GM19452 (cell line): ENCODE measurements around the gene WBP1.
"Not testable (repeated sequence)": the region's sequence is repeated elsewhere in the genome, so short reads cannot be mapped to it uniquely, and the experiment has no call there.

ENCODE experiments used
- ATAC-seq: cut with Tn5 transposase; IDR thresholded peaks from one replicate; pipeline ENCODE4 v1.9.1; 2021; ENCODE audit not compliant: unreplicated experiment

WBP1 gene

GRCh38 chr2:74458132-74458937, at the start of gene WBP1:
Gene WBP1, plus strand, starts transcription at chr2:74458438. Its CDS starts 165 bp downstream, at chr2:74458603.
- peak; percentile 79 for ATAC-seq

- ATAC-seq = no peak
Measured at GRCh38 chr2:74413001-74413698, 45.1 kb upstream of the WBP1 start.

GRCh38 chr2:74414441-74414840, 43.8 kb upstream of the WBP1 start:
- no peak for ATAC-seq

- no peak for ATAC-seq
Measured at GRCh38 chr2:74414881-74415761, 43.1 kb upstream of the WBP1 start.

GRCh38 chr2:74415762-74416395, 42.4 kb upstream of the WBP1 start:
- ATAC-seq = no peak

GRCh38 chr2:74416778-74417177, 41.5 kb upstream of the WBP1 start:
- ATAC-seq = no peak

- no peak for ATAC-seq
Measured at GRCh38 chr2:74417197-74417596, 41.0 kb upstream of the WBP1 start.

- no peak for ATAC-seq
Measured at GRCh38 chr2:74417763-74418162, 40.5 kb upstream of the WBP1 start.

GRCh38 chr2:74418312-74418711, 39.9 kb upstream of the WBP1 start:
- no peak for ATAC-seq

GRCh38 chr2:74419345-74419744, 38.9 kb upstream of the WBP1 start:
- no peak for ATAC-seq

- ATAC-seq = no peak
Measured at GRCh38 chr2:74420006-74420405, 38.2 kb upstream of the WBP1 start.

GRCh38 chr2:74420443-74421103, 37.7 kb upstream of the WBP1 start:
- not testable (repeated sequence) for ATAC-seq

- ATAC-seq = peak; percentile 93
Measured at GRCh38 chr2:74421221-74421870, 36.9 kb upstream of the WBP1 start, which contains the start of the genes C2orf81 and WDR54. Gene C2orf81, minus strand, starts transcription at chr2:74421619. Its CDS starts 59 bp downstream, at chr2:74421560. Gene WDR54, plus strand, starts transcription at chr2:74421730. Its CDS starts 424 bp downstream, at chr2:74422154.

GRCh38 chr2:74423231-74424095, 34.8 kb upstream of the WBP1 start:
- ATAC-seq = no peak

GRCh38 chr2:74424139-74424992, 33.9 kb upstream of the WBP1 start:
- ATAC-seq = no peak

GRCh38 chr2:74424995-74425406, 33.2 kb upstream of the WBP1 start:
- no peak for ATAC-seq

- ATAC-seq = no peak
Measured at GRCh38 chr2:74425523-74425922, 32.7 kb upstream of the WBP1 start.
